Fibroblast of the aortic adventitia (primary cell): ENCODE measurements around the gene SPATA24. TPM values are rescaled to one million over a fixed set of nuclear protein-coding genes. Genes with fewer than 3 reads are reported as not detected.

Experiments used
- DNase-seq: peaks from one replicate; pipeline ENCODE4 v3.0.0-alpha.2; 2010; ENCODE audit warnings: low read depth
- H3K4me3 ChIP-seq: 2 replicates; pipeline ENCODE4 v1.5.1; 2011; ENCODE audit warnings: low read depth, mild to moderate bottlenecking, control low read depth, low read length, moderate library complexity
- CTCF ChIP-seq: IDR thresholded peaks from 2 replicates; pipeline ENCODE4 v1.5.1; 2011; ENCODE audit warnings: mild to moderate bottlenecking, low read length, control low read depth, inconsistent platforms; ENCODE audit not compliant: insufficient read depth
- total RNA-seq: library from RNA; depleted of rRNA; stranded (reverse); fragments of >200 nt; gene quantifications from 2 replicates; pipeline ENCODE4 v1.2.3, GENCODE V29; 2012; ENCODE audit warnings: low replicate concordance

The SPATA24 gene
- total RNA-seq, 1 donor, result 2.0 TPM

GRCh38 chr5:139382807-139383206 is 21.1 kb downstream of the SPATA24 start:
- DNase-seq, result no peak
- TF ChIP-seq CTCF, result no peak
- H3K4me3 ChIP-seq, result no peak overlapping the region

GRCh38 chr5:139381837-139382761 is 21.8 kb downstream of the SPATA24 start:
- H3K4me3 ChIP-seq, result no peak overlapping the region
- no peak for DNase-seq
- no peak for TF ChIP-seq CTCF

GRCh38 chr5:139379626-139380449 is 24.1 kb downstream of the SPATA24 start:
- no peak for DNase-seq
- no peak overlapping the region for H3K4me3 ChIP-seq
- TF ChIP-seq CTCF, result no peak

GRCh38 chr5:139378941-139379361 is 24.9 kb downstream of the SPATA24 start:
- DNase-seq, result no peak
- no peak overlapping the region for H3K4me3 ChIP-seq
- no peak for TF ChIP-seq CTCF

- H3K4me3 ChIP-seq, result no peak overlapping the region
- TF ChIP-seq CTCF, result no peak
- no peak for DNase-seq
Observed at GRCh38 chr5:139378101-139378825, 25.6 kb downstream of the SPATA24 start.

GRCh38 chr5:139377226-139377625 is 26.7 kb downstream of the SPATA24 start:
- H3K4me3 ChIP-seq, result no peak overlapping the region
- no peak for TF ChIP-seq CTCF
- DNase-seq, result no peak
